IPS-18a (cell line): ENCODE data around the gene HMCN2.
"Not testable (repeated sequence)": the region's sequence is repeated elsewhere in the genome, so short reads cannot be mapped to it uniquely, and the experiment has no call there.

ENCODE experiments used
- H3K27ac ChIP-seq: one replicate; pipeline ENCODE4 v1.5.1; 2013; ENCODE audit warnings: low read length
- H3K27me3 ChIP-seq: one replicate; pipeline ENCODE4 v1.6.1; 2013; ENCODE audit warnings: mild to moderate bottlenecking, low read length; ENCODE audit not compliant: control insufficient read depth, insufficient read depth
- H3K36me3 ChIP-seq: one replicate; pipeline ENCODE4 v1.6.1; 2013; ENCODE audit warnings: low read depth, low read length; ENCODE audit not compliant: control insufficient read depth
- H3K4me1 ChIP-seq: one replicate; pipeline ENCODE4 v1.6.1; 2013; ENCODE audit warnings: low read depth, low read length; ENCODE audit not compliant: control insufficient read depth
- H3K4me3 ChIP-seq: one replicate; pipeline ENCODE4 v1.5.1; 2013; ENCODE audit warnings: low read length
- H3K9ac ChIP-seq: one replicate; pipeline ENCODE4 v1.6.1; 2013; ENCODE audit warnings: mild to moderate bottlenecking, low read length, moderate library complexity
- H3K9me3 ChIP-seq: one replicate; pipeline ENCODE4 v1.6.1; 2013; ENCODE audit warnings: low read depth, low read length; ENCODE audit not compliant: control insufficient read depth

HMCN2 gene

DNA sequence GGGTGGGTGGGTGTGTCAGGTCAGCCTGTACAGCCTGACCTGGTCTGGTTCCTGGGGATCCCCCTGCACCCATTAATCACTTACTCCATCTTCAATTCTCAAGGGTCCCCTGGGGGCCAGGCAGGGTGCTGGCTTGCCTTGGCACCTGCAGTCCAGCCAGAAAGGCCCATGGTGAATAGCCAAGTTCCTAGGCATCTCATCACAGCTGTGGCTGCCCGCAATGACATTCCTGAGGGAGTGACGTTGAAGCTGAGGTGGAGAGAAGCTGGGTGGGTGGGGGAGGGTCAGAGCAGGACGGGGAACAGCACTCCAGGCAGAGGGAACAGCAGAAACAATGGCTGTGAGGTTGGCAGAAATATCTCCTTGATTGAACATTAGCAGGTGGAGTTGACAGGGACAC lies 10.6 kb downstream of the HMCN2 start:
- Histone ChIP-seq H3K9me3 (no peaks in the 10 kb centered on the region), H3K9ac (no peak overlapping the region), H3K4me3 (no peak overlapping the region), H3K27me3 (no peaks in the 10 kb centered on the region), H3K36me3 (no peaks in the 10 kb centered on the region), H3K27ac (no peak overlapping the region), H3K4me1 (no peaks in the 10 kb centered on the region)

DNA sequence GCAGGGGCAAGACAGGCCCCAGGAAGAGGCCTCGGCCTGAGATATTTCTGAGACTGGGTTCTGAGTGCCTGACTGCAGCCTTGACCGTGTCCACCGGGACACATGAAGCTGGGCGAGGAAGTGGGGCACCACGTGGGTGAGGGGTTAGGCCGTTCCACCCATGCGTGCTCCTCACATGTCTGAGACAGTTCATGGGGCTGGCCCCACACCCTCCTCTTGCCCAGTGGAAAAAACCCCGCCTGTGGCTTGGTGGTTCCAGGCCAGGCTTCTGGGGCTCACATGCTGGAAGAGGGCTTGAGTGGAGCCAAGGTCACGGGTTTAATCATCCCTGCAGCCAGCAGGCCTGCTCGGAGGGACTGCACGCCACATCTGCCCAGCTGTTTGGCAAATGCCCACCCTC lies 11.4 kb downstream of the HMCN2 start:
- H3K27me3 ChIP-seq, result no peaks in the 10 kb centered on the region
- no peaks in the 10 kb centered on the region for H3K9me3 ChIP-seq
- H3K27ac ChIP-seq, result no peak overlapping the region

DNA sequence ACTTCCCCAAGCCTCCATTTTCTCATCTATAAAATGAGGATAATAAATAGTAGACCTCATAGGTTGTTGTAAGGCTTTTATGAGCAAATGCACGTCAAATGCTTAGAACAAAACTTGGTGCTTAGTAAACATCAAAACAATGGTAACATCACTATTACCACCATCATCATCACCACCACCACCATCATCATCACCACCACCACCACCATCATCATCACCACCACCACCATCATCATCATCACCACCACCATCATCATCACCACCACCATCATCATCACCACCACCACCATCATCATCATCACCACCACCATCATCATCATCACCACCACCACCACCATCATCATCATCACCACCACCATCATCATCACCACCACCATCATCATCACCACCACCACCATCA lies 12.0 kb downstream of the HMCN2 start:
- H3K27me3 ChIP-seq, H3K4me3 ChIP-seq, H3K27ac ChIP-seq, H3K9me3 ChIP-seq, H3K9ac ChIP-seq, H3K4me1 ChIP-seq, H3K36me3 ChIP-seq: not testable (repeated sequence)

More for the DNA sequence above, 11.4 kb downstream of the HMCN2 start:
- no peak overlapping the region for H3K4me3 ChIP-seq
- no peaks in the 10 kb centered on the region for H3K36me3 ChIP-seq
- H3K9ac ChIP-seq, result no peak overlapping the region
- H3K4me1 ChIP-seq, result no peaks in the 10 kb centered on the region

DNA sequence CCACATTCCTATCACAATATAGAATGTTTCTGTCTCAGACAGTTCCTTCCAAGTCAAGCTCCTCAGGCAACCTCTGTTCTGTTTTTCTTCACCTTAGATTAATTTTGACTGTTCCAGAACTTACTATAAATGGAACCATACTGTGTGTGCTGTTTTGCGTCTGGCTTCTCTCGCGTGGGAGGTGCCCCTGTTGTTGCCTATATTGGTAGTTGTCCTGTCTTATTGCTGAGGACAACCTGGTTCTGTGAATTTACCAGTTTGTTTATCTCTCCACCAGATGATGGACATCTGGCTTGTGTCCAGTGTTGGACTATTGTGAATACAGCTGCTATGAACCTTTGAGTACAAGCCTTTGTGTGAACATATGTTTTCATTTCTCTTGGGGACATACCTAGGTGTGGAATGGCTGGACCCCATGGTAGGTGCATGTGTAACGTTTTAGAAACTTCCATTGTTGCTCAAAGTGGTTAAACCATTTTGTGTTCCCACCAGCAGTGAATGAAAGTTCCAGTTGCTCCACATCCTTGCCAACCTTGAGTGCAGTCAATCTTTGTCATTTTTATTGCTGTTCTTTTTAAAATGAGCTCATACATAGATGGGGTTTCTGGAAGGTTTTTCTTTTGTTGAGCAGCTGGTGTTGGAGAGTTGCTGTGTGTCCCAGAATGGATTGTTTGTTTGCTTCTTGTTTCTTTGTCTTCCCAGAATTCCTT lies 18.1 kb downstream of the HMCN2 start:
- no peaks in the 10 kb centered on the region for H3K36me3 ChIP-seq

DNA sequence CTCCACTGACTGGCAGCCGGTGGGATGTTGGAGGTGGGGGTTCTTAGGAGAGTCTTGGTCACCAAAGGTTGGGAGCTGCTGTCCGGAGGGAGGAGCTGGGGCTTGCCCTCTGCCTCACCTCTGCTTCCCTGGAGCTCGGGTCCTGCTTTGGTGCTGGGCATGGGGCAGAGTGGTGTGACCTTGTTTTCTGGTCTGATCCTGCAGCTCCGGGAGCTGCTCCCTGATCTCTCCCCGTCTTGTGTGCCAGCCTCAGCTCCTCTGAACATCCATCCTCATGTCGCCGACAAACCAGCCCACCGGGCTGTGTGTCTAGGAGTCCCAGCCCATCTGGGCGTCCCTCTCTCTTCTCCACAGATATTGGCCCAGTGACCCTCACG lies 18.7 kb downstream of the HMCN2 start:
- H3K9me3 ChIP-seq, result no peaks in the 10 kb centered on the region
- H3K36me3 ChIP-seq, result no peaks in the 10 kb centered on the region
- H3K4me3 ChIP-seq, result no peak overlapping the region
- no peak overlapping the region for H3K27ac ChIP-seq
- H3K9ac ChIP-seq, result no peak overlapping the region
- H3K27me3 ChIP-seq, result no peaks in the 10 kb centered on the region
- H3K4me1 ChIP-seq, result peaks cover 8% of the 10 kb centered on the region

More for the DNA sequence above, 18.1 kb downstream of the HMCN2 start:
- Histone ChIP-seq H3K4me3 (no peak overlapping the region), H3K9ac (no peak overlapping the region), H3K9me3 (no peaks in the 10 kb centered on the region), H3K27ac (no peak overlapping the region), H3K27me3 (no peaks in the 10 kb centered on the region), H3K4me1 (peaks cover 3% of the 10 kb centered on the region)

DNA sequence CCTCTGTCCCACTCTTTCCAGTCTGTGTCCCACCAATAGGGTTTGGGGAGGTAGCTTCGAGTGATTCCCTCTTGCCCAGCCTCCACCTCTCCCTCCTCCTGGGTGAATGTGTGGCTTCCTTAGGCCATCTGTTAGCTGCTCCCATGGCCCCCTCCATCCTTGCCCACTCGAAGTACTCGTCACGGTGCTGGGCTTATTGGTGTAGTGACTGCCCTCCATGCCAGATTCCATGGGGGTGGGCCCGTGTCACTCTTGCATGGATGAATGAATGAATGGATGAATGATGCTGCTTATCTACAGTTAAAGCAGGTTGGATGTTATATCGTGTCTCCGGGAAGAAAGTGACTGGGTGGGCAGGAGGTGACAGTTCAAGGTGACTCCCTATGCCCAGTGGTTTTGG lies 19.1 kb downstream of the HMCN2 start:
- Histone ChIP-seq H3K27ac (no peak overlapping the region), H3K27me3 (no peaks in the 10 kb centered on the region), H3K9me3 (no peaks in the 10 kb centered on the region), H3K9ac (no peak overlapping the region), H3K4me3 (no peak overlapping the region), H3K36me3 (no peaks in the 10 kb centered on the region), H3K4me1 (peaks cover 13% of the 10 kb centered on the region)

DNA sequence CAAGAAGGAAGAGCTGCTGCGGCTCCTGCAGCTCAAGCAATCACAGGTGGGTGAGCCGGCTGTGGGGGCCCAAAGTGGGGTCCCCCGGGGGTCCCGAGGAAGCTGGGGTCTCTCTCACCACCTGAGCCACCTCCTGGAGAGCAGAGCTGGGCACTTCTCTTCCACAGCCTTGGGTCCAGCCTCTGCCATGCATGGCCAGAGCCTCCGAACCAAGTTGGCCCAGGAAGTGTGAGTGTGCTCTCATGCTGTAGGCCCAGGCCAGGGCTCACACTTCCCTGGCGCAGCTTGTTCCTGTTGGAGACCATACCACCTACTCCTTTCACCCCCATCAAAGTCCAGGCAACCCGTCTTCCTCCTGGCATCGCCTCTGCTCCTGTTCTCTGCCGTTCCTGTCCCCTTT lies 19.7 kb downstream of the HMCN2 start:
- Histone ChIP-seq H3K27me3 (no peaks in the 10 kb centered on the region), H3K9ac (no peak overlapping the region), H3K36me3 (no peaks in the 10 kb centered on the region), H3K9me3 (no peaks in the 10 kb centered on the region), H3K27ac (no peak overlapping the region), H3K4me1 (peaks cover 13% of the 10 kb centered on the region), H3K4me3 (no peak overlapping the region)

DNA sequence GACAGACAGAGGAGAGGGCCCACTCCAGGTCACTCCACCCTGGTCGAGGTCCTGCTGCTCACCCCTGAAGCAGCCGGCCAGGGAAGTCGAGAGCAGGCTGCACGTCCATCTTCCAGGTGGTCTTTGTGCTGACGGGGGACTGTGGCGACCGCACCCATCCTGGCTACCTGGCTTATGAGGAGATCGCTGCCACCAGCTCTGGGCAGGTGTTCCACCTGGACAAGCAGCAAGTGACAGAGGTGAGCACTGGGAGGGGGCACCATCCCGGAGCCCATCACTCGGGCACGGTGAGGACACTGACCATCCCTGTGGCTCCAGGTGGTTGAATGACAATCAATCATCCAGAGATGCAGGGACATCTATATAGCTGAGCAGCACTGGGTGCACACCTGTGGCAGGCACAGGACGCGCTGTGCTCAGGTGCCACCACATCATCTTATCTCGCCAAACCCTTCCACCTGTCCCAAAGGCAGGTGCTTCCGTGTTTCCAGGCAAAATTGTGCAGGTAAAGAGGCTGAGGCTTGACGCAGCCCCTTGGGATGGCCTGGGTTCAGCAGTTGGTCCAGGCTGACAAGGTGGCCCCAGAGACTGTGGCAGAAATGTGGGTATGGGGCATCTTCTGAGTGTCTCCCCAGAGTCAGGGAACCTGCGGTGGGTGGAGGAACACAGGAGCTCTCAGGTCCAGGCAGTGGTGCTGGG lies 20.7 kb downstream of the HMCN2 start:
- Histone ChIP-seq H3K9me3 (no peaks in the 10 kb centered on the region), H3K36me3 (no peaks in the 10 kb centered on the region), H3K4me1 (peaks cover 13% of the 10 kb centered on the region), H3K4me3 (no peak overlapping the region), H3K27me3 (no peaks in the 10 kb centered on the region), H3K9ac (no peak overlapping the region), H3K27ac (no peak overlapping the region)

DNA sequence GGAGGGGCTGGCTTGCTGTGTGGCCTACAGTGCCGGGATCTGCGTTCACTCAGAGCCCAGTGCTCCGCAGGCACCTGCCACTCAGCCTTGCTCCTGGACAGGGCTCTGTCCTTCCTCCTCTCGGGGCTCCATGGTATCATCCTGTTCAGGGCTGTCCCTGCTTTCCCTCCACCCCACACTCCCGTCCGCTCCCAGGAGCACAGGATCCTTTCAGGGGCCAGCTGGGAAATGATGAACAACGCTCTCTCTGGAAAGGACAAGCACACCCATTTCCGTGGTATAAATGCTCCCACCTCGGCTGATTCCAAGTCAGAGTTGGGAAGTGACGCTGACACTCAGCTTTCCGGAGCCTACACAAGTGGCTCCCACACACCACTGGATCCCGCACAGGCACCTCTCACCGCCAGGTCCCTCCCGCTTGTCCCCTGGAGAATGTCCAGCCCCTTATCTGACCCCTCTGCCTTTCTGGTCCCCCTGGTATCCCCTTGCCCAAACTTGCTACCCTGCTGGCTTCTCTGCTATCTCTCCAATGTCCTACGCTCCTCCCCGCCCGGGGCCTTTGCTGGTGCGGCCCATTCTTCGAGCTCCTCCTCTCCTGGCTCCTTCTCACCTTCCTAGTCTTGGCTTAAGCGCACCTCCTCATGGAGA lies 21.3 kb downstream of the HMCN2 start:
- Histone ChIP-seq H3K4me1 (peaks cover 13% of the 10 kb centered on the region), H3K27ac (no peak overlapping the region), H3K27me3 (no peaks in the 10 kb centered on the region), H3K9me3 (no peaks in the 10 kb centered on the region), H3K4me3 (no peak overlapping the region), H3K36me3 (no peaks in the 10 kb centered on the region), H3K9ac (no peak overlapping the region)

DNA sequence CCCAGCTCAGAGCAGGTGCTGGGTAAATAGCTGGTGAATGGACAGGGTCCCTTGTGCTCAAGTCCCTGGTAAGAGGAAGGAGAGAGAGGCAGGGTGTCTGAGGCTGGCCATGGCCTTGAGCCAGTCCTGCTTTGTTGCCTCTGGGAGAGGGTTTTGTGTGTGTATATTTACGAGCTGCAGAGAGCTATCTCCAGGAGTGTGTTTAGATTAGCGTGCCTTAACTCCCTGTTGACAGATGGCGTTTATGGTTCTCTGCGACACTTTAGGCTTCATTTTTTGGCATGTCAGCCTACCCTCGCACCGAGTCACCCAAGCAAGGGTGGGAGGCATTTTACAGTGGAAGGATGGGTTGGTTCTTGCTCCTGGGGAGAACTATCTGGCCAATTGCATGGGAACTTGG lies 22.2 kb downstream of the HMCN2 start:
- no peaks in the 10 kb centered on the region for H3K27me3 ChIP-seq
- no peak overlapping the region for H3K9ac ChIP-seq
- no peak overlapping the region for H3K4me3 ChIP-seq
- H3K4me1 ChIP-seq, result peaks cover 13% of the 10 kb centered on the region
- H3K27ac ChIP-seq, result no peak overlapping the region
- no peaks in the 10 kb centered on the region for H3K36me3 ChIP-seq
- no peaks in the 10 kb centered on the region for H3K9me3 ChIP-seq

DNA sequence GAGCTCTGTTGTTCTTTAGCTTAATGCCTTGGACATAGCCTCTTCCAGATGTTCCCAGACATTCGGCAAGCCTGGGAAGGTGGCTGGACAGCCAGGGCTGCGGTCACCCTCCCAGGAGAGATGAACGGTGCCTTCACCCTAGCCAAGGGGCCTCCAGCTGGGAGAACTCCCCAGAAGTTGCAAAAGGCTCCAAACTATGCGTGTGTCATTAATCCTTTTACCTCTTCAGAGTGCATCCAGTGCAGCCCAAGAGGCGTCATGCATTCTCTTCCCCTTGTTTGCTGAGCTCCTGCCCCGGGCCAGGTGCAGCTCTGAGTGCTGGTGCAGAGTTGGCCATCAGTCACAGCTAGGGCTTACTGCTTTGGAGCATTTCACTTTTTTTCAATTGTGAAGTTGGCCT lies 22.8 kb downstream of the HMCN2 start:
- peaks cover 13% of the 10 kb centered on the region for H3K4me1 ChIP-seq
- H3K27ac ChIP-seq, result no peak overlapping the region
- H3K27me3 ChIP-seq, result no peaks in the 10 kb centered on the region
- no peaks in the 10 kb centered on the region for H3K36me3 ChIP-seq
- H3K9me3 ChIP-seq, result no peaks in the 10 kb centered on the region
- peak overlapping the region; percentile 13 for H3K4me3 ChIP-seq
- H3K9ac ChIP-seq, result no peak overlapping the region
